MV-4-11 (cell line): ENCODE measurements around the gene PLCL1.
"Not testable (repeated sequence)": the region's sequence is repeated elsewhere in the genome, so short reads cannot be mapped to it uniquely, and the experiment has no call there.

Experiments used
- DNase-seq: peaks from one replicate; lab custom pipeline; 2025; lab: John Stamatoyannopoulos, UW

The PLCL1 gene

GRCh38 chr2:198000417-198000816, 196.0 kb downstream of the PLCL1 start:
- DNase-seq = no peak

GRCh38 chr2:198004173-198004572, 199.8 kb downstream of the PLCL1 start:
- no peak for DNase-seq

- DNase-seq = no peak
Measured at GRCh38 chr2:198004921-198005829, 200.8 kb downstream of the PLCL1 start.

- DNase-seq = no peak
Measured at GRCh38 chr2:198006733-198007132, 202.3 kb downstream of the PLCL1 start.

- DNase-seq = no peak
Measured at GRCh38 chr2:198008230-198008629, 203.8 kb downstream of the PLCL1 start.

- no peak for DNase-seq
Measured at GRCh38 chr2:198012025-198012424, 207.6 kb downstream of the PLCL1 start.

- DNase-seq = no peak
Measured at GRCh38 chr2:198016243-198016642, 211.8 kb downstream of the PLCL1 start.

GRCh38 chr2:198017068-198017467, 212.7 kb downstream of the PLCL1 start:
- no peak for DNase-seq

- no peak for DNase-seq
Measured at GRCh38 chr2:198028955-198029354, 224.6 kb downstream of the PLCL1 start.

GRCh38 chr2:198029576-198029975, 225.2 kb downstream of the PLCL1 start:
- not testable (repeated sequence) for DNase-seq

- DNase-seq = no peak
Measured at GRCh38 chr2:198033626-198034025, 229.2 kb downstream of the PLCL1 start.

- no peak for DNase-seq
Measured at GRCh38 chr2:198036029-198036879, 231.9 kb downstream of the PLCL1 start.

GRCh38 chr2:198040835-198041234, 236.4 kb downstream of the PLCL1 start:
- DNase-seq = no peak

- DNase-seq = no peak
Measured at GRCh38 chr2:198042189-198042588, 237.8 kb downstream of the PLCL1 start.

GRCh38 chr2:198044777-198045176, 240.4 kb downstream of the PLCL1 start:
- DNase-seq = no peak

GRCh38 chr2:198045227-198045626, 240.8 kb downstream of the PLCL1 start:
- DNase-seq = no peak

- DNase-seq = no peak
Measured at GRCh38 chr2:198052741-198053140, 248.3 kb downstream of the PLCL1 start.

GRCh38 chr2:198053148-198053547, 248.8 kb downstream of the PLCL1 start:
- no peak for DNase-seq

- no peak for DNase-seq
Measured at GRCh38 chr2:198053776-198054175, 249.4 kb downstream of the PLCL1 start.

- DNase-seq = no peak
Measured at GRCh38 chr2:198054299-198054698, 249.9 kb downstream of the PLCL1 start.

GRCh38 chr2:198055716-198056115, 251.3 kb downstream of the PLCL1 start:
- DNase-seq = no peak

GRCh38 chr2:198056836-198057235, 252.4 kb downstream of the PLCL1 start:
- DNase-seq = no peak

- no peak for DNase-seq
Measured at GRCh38 chr2:198059800-198060199, 255.4 kb downstream of the PLCL1 start.
